K562 (cell line): ENCODE measurements around the gene ZNF692. TPM values are rescaled to one million over a fixed set of nuclear protein-coding genes. Genes with fewer than 3 reads are reported as not detected.

ENCODE experiments used
- ATAC-seq: fragments of 200-7000 bp; cut with Tn5 transposase; 3 replicates; pipeline ENCODE4 v1.9.1; 2020; ENCODE audit warnings: moderate library complexity
- BruUV-seq: library from RNA; stranded (reverse); fragments of 400-500 nt; replicated peaks from 2 replicates; lab custom pipeline; 2021; lab: Mats Ljungman, UMichigan
- CTCF ChIA-PET: fragments of 300-600 bp; formaldehyde crosslinking; extraction: SDS; loops from one replicate; lab custom pipeline; 2021; ENCODE audit warnings: low intra/inter-chr PET ratio; lab: Yijun Ruan, JAX
- POLR2A ChIA-PET: fragments of 300-600, 350-650 bp; sonication (Branson Sonifier 250); formaldehyde crosslinking; extraction: SDS; loops from one replicate; lab custom pipeline; 2021; ENCODE audit warnings: antibody characterized with exemption, inconsistent platforms; lab: Yijun Ruan, JAX
- DNase-seq, 4 experiments: peaks; one replicate each; pipeline versions ENCODE4 v3.0.0 to v3.0.0-alpha.2; 2011 to 2018; ENCODE audit warnings: low spot score in 3 of 4, mixed read lengths in 3 of 4; ENCODE audit errors: extremely low read depth in 1 of 4
- FAIRE-seq: peaks from 2 replicates; lab custom pipeline; 2011; peaks lifted over from hg19 to GRCh38; lab: Jason Lieb, UNC
- H2AFZ ChIP-seq: 2 replicates; pipeline ENCODE4 v1.6.0; 2011; ENCODE audit warnings: low read depth, low read length, control low read depth, inconsistent platforms
- H3K27ac ChIP-seq: fragments of 200-600 bp; 3 replicates; pipeline ENCODE4 v1.8.0; 2011; ENCODE audit warnings: low read depth, mild to moderate bottlenecking, control low read depth, inconsistent platforms, low read length, moderate library complexity, mixed read lengths; ENCODE audit errors: extremely low read depth
- H3K27me3 ChIP-seq, 2 experiments: fragments of 300-600 bp in 1 of 2; 2 replicates in 1 of 2; 3 replicates in 1 of 2; pipeline versions ENCODE4 v1.6.0 to v1.8.0; 2011; ENCODE audit warnings: inconsistent platforms in 2 of 2, low read length in 2 of 2, mild to moderate bottlenecking in 1 of 2, mixed read lengths in 1 of 2, moderate library complexity in 1 of 2; ENCODE audit not compliant: control insufficient read depth in 2 of 2, insufficient read depth in 2 of 2
- H3K36me3 ChIP-seq: fragments of 300-600 bp; 3 replicates; pipeline ENCODE4 v1.8.0; 2011; ENCODE audit warnings: mild to moderate bottlenecking, low read length, inconsistent platforms; ENCODE audit not compliant: control insufficient read depth, insufficient read depth
- H3K4me1 ChIP-seq, 2 experiments: fragments of 200-600 bp in 1 of 2; replicated peaks in 1 of 2; 2 replicates in 1 of 2; 3 replicates in 1 of 2; pipeline versions ENCODE4 v1.5.1 to v1.8.0; 2011; ENCODE audit warnings: inconsistent platforms in 2 of 2, low read length in 2 of 2, mild to moderate bottlenecking in 1 of 2, mixed read lengths in 1 of 2, moderate library complexity in 1 of 2; ENCODE audit not compliant: control insufficient read depth in 2 of 2, insufficient read depth in 2 of 2
- H3K4me2 ChIP-seq: 2 replicates; pipeline ENCODE4 v1.6.1; 2011; ENCODE audit warnings: low read length, control low read depth, inconsistent platforms, mixed read lengths; ENCODE audit not compliant: insufficient read depth
- H3K4me3 ChIP-seq: fragments of 200-600 bp; sonication (generic), shearing (Covaris generic); 2 replicates; pipeline ENCODE4 v1.5.1; 2016; ENCODE audit warnings: control low read depth, inconsistent platforms
- H3K79me2 ChIP-seq: fragments of 200-600 bp; 3 replicates; pipeline ENCODE4 v1.8.0; 2011; ENCODE audit warnings: low read length, inconsistent platforms; ENCODE audit not compliant: control insufficient read depth, insufficient read depth
- H3K9ac ChIP-seq, 2 experiments: 2 replicates each; pipeline versions ENCODE4 v1.6.0 to v1.6.1; 2011; ENCODE audit warnings: low read depth in 2 of 2, low read length in 2 of 2, control low read depth in 1 of 2, inconsistent platforms in 1 of 2, mild to moderate bottlenecking in 1 of 2, mixed read lengths in 1 of 2; ENCODE audit not compliant: insufficient read depth in 1 of 2
- H3K9me1 ChIP-seq: one replicate; pipeline ENCODE4 v1.6.0; 2011; ENCODE audit warnings: inconsistent platforms, mild to moderate bottlenecking, low read length, moderate library complexity; ENCODE audit not compliant: control insufficient read depth, insufficient read depth
- H3K9me3 ChIP-seq: replicated peaks from 2 replicates; pipeline ENCODE4 v1.5.1; 2011; ENCODE audit warnings: low read depth, low read length, inconsistent platforms; ENCODE audit not compliant: control insufficient read depth, insufficient read depth
- H4K20me1 ChIP-seq: replicated peaks from 2 replicates; pipeline ENCODE4 v1.6.1; 2011; ENCODE audit warnings: low read length, inconsistent platforms, mixed read lengths; ENCODE audit not compliant: control insufficient read depth, insufficient read depth
- ARID2 ChIP-seq: fragments of 450-650 bp; IDR thresholded peaks from 2 replicates; pipeline ENCODE4 v1.6.1; 2017; ENCODE audit warnings: antibody characterized with exemption, mild to moderate bottlenecking
- CBFA2T3 ChIP-seq: fragments of 450-650 bp; IDR thresholded peaks from 2 replicates; pipeline ENCODE4 v1.6.1; 2017
- CTBP1 ChIP-seq: fragments of 450-650 bp; IDR thresholded peaks from 2 replicates; pipeline ENCODE4 v1.6.1; 2016; ENCODE audit warnings: borderline replicate concordance
- CTCF ChIP-seq, 3 experiments: IDR thresholded peaks in 2 of 3; conservative IDR thresholded peaks in 1 of 3; 2 replicates each; pipeline ENCODE4 v1.5.1; 2011 to 2012; ENCODE audit warnings: low read length in 3 of 3, mild to moderate bottlenecking in 3 of 3, control low read depth in 2 of 3, improper control_type of control experiment in 1 of 3, inconsistent platforms in 1 of 3, low read depth in 1 of 3, mixed read lengths in 1 of 3, moderate library complexity in 1 of 3; ENCODE audit not compliant: insufficient read depth in 2 of 3
- DEAF1 ChIP-seq: fragments of 450-650 bp; formaldehyde crosslinking; IDR thresholded peaks from 2 replicates; pipeline ENCODE4 v1.4.0; 2020; ENCODE audit warnings: mild to moderate bottlenecking, moderate library complexity
- DIDO1 ChIP-seq: fragments of 450-650 bp; IDR thresholded peaks from 2 replicates; pipeline ENCODE4 v1.6.1; 2016; ENCODE audit warnings: low read depth, missing biosample characterization, missing genetic modification characterization
- ETV1 ChIP-seq: fragments of 450-650 bp; conservative IDR thresholded peaks from 2 replicates; pipeline ENCODE4 v1.6.1; 2016; ENCODE audit warnings: missing genetic modification characterization, control low read depth, low read depth, missing compliant biosample characterization
- GABPA ChIP-seq: fragments of 200-800 bp; sonication (Bioruptor generic); conservative IDR thresholded peaks from 2 replicates; pipeline ENCODE4 v1.6.1; 2016; ENCODE audit warnings: low read depth, missing genetic modification characterization, missing compliant biosample characterization
- PHF20 ChIP-seq: fragments of 450-650 bp; IDR thresholded peaks from 2 replicates; pipeline ENCODE4 v1.6.1; 2018; ENCODE audit not compliant: partially characterized antibody
- PHTF2 ChIP-seq: fragments of 250-450 bp; sonication (Bioruptor Pico); IDR thresholded peaks from 2 replicates; pipeline ENCODE4 v1.5.0; 2021; ENCODE audit warnings: mild to moderate bottlenecking
- POLR2AphosphoS5 ChIP-seq: IDR thresholded peaks from 2 replicates; pipeline ENCODE4 v1.6.1; 2011; ENCODE audit warnings: mild to moderate bottlenecking, low read depth, low read length, moderate library complexity; ENCODE audit not compliant: control insufficient read depth, insufficient read depth
- SMAD4 ChIP-seq: fragments of 250-450 bp; sonication (Bioruptor Pico); conservative IDR thresholded peaks from 2 replicates; pipeline ENCODE4 v1.8.0; 2021; ENCODE audit warnings: inconsistent platforms, mild to moderate bottlenecking, moderate library complexity
- SNRNP70 ChIP-seq: fragments of 200-400 bp; formaldehyde crosslinking; optimal IDR thresholded peaks from 2 replicates; pipeline ENCODE3; 2017; ENCODE audit warnings: low read depth, low read length
- SREBF1 ChIP-seq: fragments of 150-350 bp; IDR thresholded peaks from 2 replicates; pipeline ENCODE4 v1.6.1; 2014; ENCODE audit warnings: antibody characterized with exemption, low read depth, low read length, borderline replicate concordance
- ZNF23 ChIP-seq: fragments of 250-450 bp; sonication (Bioruptor Pico); IDR thresholded peaks from 2 replicates; pipeline ENCODE4 v1.4.0; 2020; ENCODE audit warnings: mild to moderate bottlenecking
- ZNF384 ChIP-seq: IDR thresholded peaks from 2 replicates; pipeline ENCODE4 v1.6.1; 2012; ENCODE audit warnings: low read depth, low read length, improper control_type of control experiment
- ZNF699 ChIP-seq: fragments of 250-450 bp; sonication (Bioruptor Pico); IDR thresholded peaks from 2 replicates; pipeline ENCODE4 v1.8.0; 2021; ENCODE audit warnings: mild to moderate bottlenecking, moderate library complexity; ENCODE audit not compliant: insufficient replicate concordance
- WGBS: fragments of 100-300 bp; shearing (Covaris generic); methylation state at CpG from one replicate; pipeline ENCODE4 v1.1.6; 2016; ENCODE audit warnings: low coverage, mixed read lengths; ENCODE audit not compliant: insufficient coverage; ENCODE audit errors: missing lambda C conversion rate; 5-methylcytosine and 5-hydroxymethylcytosine counted together
- in situ Hi-C: fragments of 300-500 bp; cut with MboI; formaldehyde crosslinking; loops from 4 replicates; pipeline ENCODE4 v1.15.0; 2018; ENCODE audit warnings: inconsistent platforms, mixed read lengths
- intact Hi-C: fragments of 100-400 bp; cut with micrococcal nuclease; formaldehyde crosslinking; loops from 2 replicates; pipeline ENCODE4 v1.14.2; 2022
- polyA plus RNA-seq, 8 experiments: library from polyadenylated mRNA; depleted of rRNA in 4 of 8; stranded (reverse) in 5 of 8; unstranded in 3 of 8; fragments of >200 nt; fragmentation: Nextera tagmentation in 2 of 8; fragmentation: Illumina TruSeq in 1 of 8; extraction: Ambion mirVana in 2 of 8; extraction: Trizol in 1 of 8; gene quantifications; 2 replicates each; pipeline versions ENCODE4 v1.2.1 to v1.2.3, GENCODE V29; 2011 to 2014; ENCODE audit warnings: inconsistent platforms in 1 of 8, missing spikeins in 1 of 8
- total RNA-seq, 7 experiments: library from RNA; depleted of rRNA in 6 of 7; stranded (reverse); fragments of >200 nt in 6 of 7; fragmentation: Illumina TruSeq in 2 of 7; extraction: Trizol in 2 of 7; gene quantifications; 2 replicates each; pipeline versions ENCODE4 v1.2.1 to v1.2.3, GENCODE V29; 2011 to 2021; ENCODE audit warnings: low replicate concordance in 1 of 7
- TF ChIP-seq, protein P1 (sequence below): fragments of 250-450 bp; sonication (Bioruptor Pico); IDR thresholded peaks from 2 replicates; pipeline ENCODE4 v1.5.0; 2021

ZNF692 gene
- total and polyA plus RNA-seq, 9 of the 15 experiments (the other 6 are each of a cell fraction or from before 2014, with no cell fraction given) = 8.4 to 143 (median 55.9) TPM

DNA sequence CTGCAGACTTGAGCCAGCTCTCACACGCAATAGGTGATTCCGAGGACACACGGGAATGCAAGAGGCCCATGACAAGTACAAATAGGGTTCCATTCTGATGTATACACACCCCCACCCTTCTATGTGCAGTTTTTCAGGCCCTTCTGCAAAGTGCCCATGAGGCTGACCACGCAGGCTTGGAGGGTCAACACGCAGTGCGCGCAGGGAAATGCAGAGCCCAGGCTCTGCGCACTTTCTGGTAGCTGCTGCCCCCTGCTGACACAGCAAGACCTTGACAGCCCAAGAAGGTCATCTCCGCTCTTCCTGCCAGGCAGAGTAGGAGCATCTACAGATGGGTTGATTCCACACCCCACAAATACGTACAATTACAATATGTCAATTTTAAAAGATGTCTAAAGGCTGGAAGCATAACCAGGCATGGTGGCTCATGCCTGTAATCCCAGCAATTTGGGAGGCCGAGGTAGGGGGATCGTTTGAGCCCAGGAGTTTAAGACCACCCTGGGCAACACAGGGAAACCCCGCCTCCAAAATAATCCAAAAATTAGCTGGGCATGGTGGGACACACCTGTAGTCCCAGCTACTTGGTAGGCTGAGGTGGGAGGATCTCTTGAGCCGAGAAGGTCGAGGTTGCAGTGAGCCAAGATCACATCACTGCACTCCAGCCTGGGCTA is 51.7 kb downstream of the ZNF692 start:
- intact Hi-C loops = loop anchor here (1.0 to 5.0 kb wide), 7 partner anchors 50 to 1126 kb away; partner anchors contain the start of gene LYPD8
- POLR2A ChIA-PET = interaction anchor here (0.5 to 1.8 kb wide), 2 partner anchors 15 to 18 kb away, joined by 3 to 5 read pairs; no protein-coding TSS in a partner anchor
- peaks cover 6% of the 10 kb centered on the region; the same call in 1 of the 3 replicates for H3K36me3 ChIP-seq
- peaks cover 0 to 10% of the 10 kb centered on the region in 2 experiments; a peak in 2 of 5 replicates for H3K27me3 ChIP-seq
- in situ Hi-C loops = no loop called here
- no peak overlapping the region for H3K4me2 ChIP-seq
- no peaks in the 10 kb centered on the region for H3K9me3 ChIP-seq
- H3K9me1 ChIP-seq = no peaks in the 10 kb centered on the region
- H3K4me1 ChIP-seq = peaks cover 11 to 15% of the 10 kb centered on the region in 2 experiments; a peak in 3 of 5 replicates
- peak; percentile 70 to 77 (median 74) for DNase-seq
- no peak overlapping the region for H2AFZ ChIP-seq
- peak; percentile 95 for ATAC-seq
- H3K79me2 ChIP-seq = no peaks in the 10 kb centered on the region
- H3K9ac ChIP-seq = no peak overlapping the region
- BruUV-seq = no TSS peak
- CTCF ChIA-PET = interaction anchor here (0.6 to 3.0 kb wide), 6 partner anchors 101 to 973 kb away, joined by 4 to 39 read pairs (median 6); no protein-coding TSS in a partner anchor
- 40% methylated on average over 15 of the region's 15 CpGs for WGBS
- no peak overlapping the region for H3K4me3 ChIP-seq
- peaks cover 4% of the 10 kb centered on the region; the same call in 1 of the 2 replicates for H4K20me1 ChIP-seq
- H3K27ac ChIP-seq = no peak overlapping the region
- peak; percentile 97 for FAIRE-seq
- TF ChIP-seq ARID2 (peak; percentile 79), ZNF384 (no peak), DIDO1 (tag) (no peak), PHTF2 (CRISPR knock-in tag) (no peak), DEAF1 (CRISPR knock-in tag) (peak; percentile 94), GABPA (tag) (no peak), CBFA2T3 (no peak), PHF20 (no peak), SNRNP70 (no peak), SREBF1 (no peak), CTBP1 (peak; percentile 30; the same call in 1 of the 2 replicates), SMAD4 (no peak), CTCF (IDR thresholded peaks at IDR 0.05 in 2 of 3, conservative IDR thresholded peaks at IDR 0.05 in 1 of 3; ENCODE audit: insufficient read depth in 2 of 3, low read depth in 1 of 3, low read length in 3 of 3) (peak; percentile 88 to 94 (median 92)), ZNF699 (CRISPR knock-in tag) (no peak), ZNF23 (CRISPR knock-in tag) (no peak), POLR2AphosphoS5 (no peak), ETV1 (tag) (peak; percentile 44; the same call in 1 of the 2 replicates)
- TF ChIP-seq, protein P1, sequence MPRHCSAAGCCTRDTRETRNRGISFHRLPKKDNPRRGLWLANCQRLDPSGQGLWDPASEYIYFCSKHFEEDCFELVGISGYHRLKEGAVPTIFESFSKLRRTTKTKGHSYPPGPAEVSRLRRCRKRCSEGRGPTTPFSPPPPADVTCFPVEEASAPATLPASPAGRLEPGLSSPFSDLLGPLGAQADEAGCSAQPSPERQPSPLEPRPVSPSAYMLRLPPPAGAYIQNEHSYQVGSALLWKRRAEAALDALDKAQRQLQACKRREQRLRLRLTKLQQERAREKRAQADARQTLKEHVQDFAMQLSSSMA = no peak
